H1 (cell line): Measurements from ENCODE around the gene PLAAT1. TPM values are rescaled to one million over a fixed set of nuclear protein-coding genes. Genes with fewer than 3 reads are reported as not detected.

ENCODE experiments used
- CTCF ChIA-PET: fragments of 300-600 bp; sonication (Branson Sonifier 250); formaldehyde crosslinking; loops from one replicate; lab custom pipeline; 2021; ENCODE audit not compliant: partially characterized antibody; lab: Charles Lee
- POLR2A ChIA-PET: fragments of 300-600 bp; sonication (Branson Sonifier 250); formaldehyde crosslinking; loops from one replicate; lab custom pipeline; 2021; ENCODE audit warnings: inconsistent platforms; ENCODE audit not compliant: partially characterized antibody; lab: Charles Lee
- DNase-seq, 2 experiments: peaks; one replicate each; pipeline versions ENCODE4 v3.0.0 to v3.0.0-alpha.2; 2010 to 2022; ENCODE audit warnings: low spot score in 2 of 2, low read depth in 1 of 2, mixed read lengths in 1 of 2
- FAIRE-seq: peaks from 2 replicates; lab custom pipeline; 2011; peaks lifted over from hg19 to GRCh38; lab: Jason Lieb, UNC
- H2AFZ ChIP-seq: 2 replicates; pipeline ENCODE4 v1.8.1; 2012; ENCODE audit warnings: low read length, inconsistent platforms
- H2AK5ac ChIP-seq: 2 replicates; pipeline ENCODE4 v1.6.1; 2013; ENCODE audit warnings: low read depth, low read length
- H2BK120ac ChIP-seq: replicated peaks from 2 replicates; pipeline ENCODE3; 2013; ENCODE audit warnings: low read depth, low read length, inconsistent platforms
- H2BK12ac ChIP-seq: 2 replicates; pipeline ENCODE4 v1.6.1; 2013; ENCODE audit warnings: low read depth, low read length
- H2BK15ac ChIP-seq: 2 replicates; pipeline ENCODE4 v1.6.1; 2013; ENCODE audit warnings: low read length
- H2BK20ac ChIP-seq: 2 replicates; pipeline ENCODE4 v1.6.1; 2013; ENCODE audit warnings: low read length
- H2BK5ac ChIP-seq: 2 replicates; pipeline ENCODE4 v1.6.1; 2013; ENCODE audit warnings: low read depth, low read length
- H3K14ac ChIP-seq: 2 replicates; pipeline ENCODE4 v1.6.1; 2013; ENCODE audit warnings: inconsistent platforms; ENCODE audit not compliant: insufficient read length
- H3K18ac ChIP-seq: 2 replicates; pipeline ENCODE4 v1.6.1; 2013; ENCODE audit warnings: low read length; ENCODE audit errors: extremely low read depth
- H3K23ac ChIP-seq: 2 replicates; pipeline ENCODE4 v1.6.1; 2013; ENCODE audit warnings: inconsistent platforms; ENCODE audit not compliant: insufficient read length
- H3K23me2 ChIP-seq: 2 replicates; pipeline ENCODE4 v1.6.1; 2013; ENCODE audit warnings: low read depth, low read length
- H3K27ac ChIP-seq: 2 replicates; pipeline ENCODE4 v1.6.1; 2011; ENCODE audit warnings: low read depth, low read length, inconsistent platforms
- H3K27me3 ChIP-seq, 4 experiments: replicated peaks in 1 of 4; 1 replicate in 1 of 4; 2 replicates in 3 of 4; pipeline versions ENCODE4 v1.6.1 to v1.8.1; 2011 to 2013; ENCODE audit warnings: low read length in 3 of 4, mild to moderate bottlenecking in 3 of 4, inconsistent platforms in 2 of 4, mixed read lengths in 2 of 4, moderate library complexity in 1 of 4; ENCODE audit not compliant: control insufficient read depth in 3 of 4, insufficient read depth in 3 of 4; ENCODE audit errors: extremely low read depth in 1 of 4
- H3K36me3 ChIP-seq, 4 experiments: 2 replicates each; pipeline versions ENCODE4 v1.6.1 to v1.8.1; 2011 to 2013; ENCODE audit warnings: mild to moderate bottlenecking in 4 of 4, low read length in 3 of 4, moderate library complexity in 2 of 4, control low read depth in 1 of 4, inconsistent platforms in 1 of 4; ENCODE audit not compliant: insufficient read depth in 4 of 4, control insufficient read depth in 2 of 4
- H3K4ac ChIP-seq: replicated peaks from 2 replicates; pipeline ENCODE3; 2013; ENCODE audit warnings: low read length, low read depth, mixed read lengths, inconsistent platforms; ENCODE audit not compliant: insufficient read length
- H3K4me1 ChIP-seq, 4 experiments: replicated peaks in 1 of 4; 1 replicate in 1 of 4; 2 replicates in 3 of 4; pipeline versions ENCODE4 v1.6.1 to v1.8.1; 2011 to 2013; ENCODE audit warnings: low read length in 3 of 4, inconsistent platforms in 2 of 4, mixed read lengths in 1 of 4; ENCODE audit not compliant: insufficient read depth in 4 of 4, control insufficient read depth in 3 of 4
- H3K4me2 ChIP-seq, 2 experiments: 2 replicates each; pipeline versions ENCODE4 v1.6.1 to v1.8.1; 2011 to 2013; ENCODE audit warnings: low read depth in 2 of 2, low read length in 2 of 2, control low read depth in 1 of 2, inconsistent platforms in 1 of 2, mild to moderate bottlenecking in 1 of 2; ENCODE audit not compliant: insufficient read depth in 1 of 2
- H3K4me3 ChIP-seq, 4 experiments: fragments of 200-600, 300-600 bp in 1 of 4; sonication (generic), shearing (Covaris generic), sonication (Bioruptor Twin) in 1 of 4; 2 replicates each; pipeline versions ENCODE4 v1.5.1 to v1.8.1; 2011 to 2016; ENCODE audit warnings: low read length in 4 of 4, low read depth in 3 of 4, control low read depth in 2 of 4, inconsistent platforms in 2 of 4, mild to moderate bottlenecking in 2 of 4, mixed read lengths in 1 of 4, moderate library complexity in 1 of 4; ENCODE audit not compliant: insufficient read depth in 2 of 4; ENCODE audit errors: extremely low read depth in 1 of 4
- H3K56ac ChIP-seq: replicated peaks from 2 replicates; pipeline ENCODE3; 2013; ENCODE audit warnings: low read depth, mild to moderate bottlenecking, mixed read lengths, low read length, inconsistent platforms; ENCODE audit not compliant: insufficient read length
- H3K79me1 ChIP-seq: 2 replicates; pipeline ENCODE4 v1.6.1; 2013; ENCODE audit warnings: low read depth, low read length, control low read depth
- H3K79me2 ChIP-seq, 2 experiments: 2 replicates each; pipeline versions ENCODE4 v1.6.1 to v1.8.1; 2012 to 2013; ENCODE audit warnings: low read length in 2 of 2, mild to moderate bottlenecking in 2 of 2, inconsistent platforms in 1 of 2; ENCODE audit not compliant: insufficient read depth in 2 of 2, control insufficient read depth in 1 of 2
- H3K9ac ChIP-seq, 4 experiments: replicated peaks in 1 of 4; 1 replicate in 1 of 4; 2 replicates in 3 of 4; pipeline versions ENCODE4 v1.6.1 to v1.8.1; 2011 to 2013; ENCODE audit warnings: low read depth in 3 of 4, low read length in 3 of 4, control low read depth in 2 of 4, mild to moderate bottlenecking in 2 of 4, moderate library complexity in 2 of 4, inconsistent platforms in 1 of 4; ENCODE audit errors: extremely low read depth in 1 of 4
- H3K9me3 ChIP-seq, 2 experiments: 2 replicates each; pipeline versions ENCODE4 v1.6.1 to v1.8.1; 2012 to 2013; ENCODE audit warnings: mild to moderate bottlenecking in 2 of 2, moderate library complexity in 2 of 2, control low read depth in 1 of 2, inconsistent platforms in 1 of 2, low read depth in 1 of 2, low read length in 1 of 2, mixed read lengths in 1 of 2; ENCODE audit not compliant: insufficient read depth in 2 of 2
- H4K20me1 ChIP-seq, 2 experiments: replicated peaks in 1 of 2; 2 replicates each; pipeline versions ENCODE3 to v1.8.1; 2011 to 2013; ENCODE audit warnings: inconsistent platforms in 2 of 2, low read length in 2 of 2, mild to moderate bottlenecking in 1 of 2; ENCODE audit not compliant: insufficient read depth in 2 of 2, control insufficient read depth in 1 of 2
- H4K5ac ChIP-seq: 2 replicates; pipeline ENCODE4 v1.6.1; 2013; ENCODE audit warnings: low read length, low read depth, mixed read lengths, inconsistent platforms; ENCODE audit not compliant: insufficient read length
- H4K8ac ChIP-seq: 2 replicates; pipeline ENCODE4 v1.8.0; 2013; ENCODE audit warnings: mild to moderate bottlenecking, moderate library complexity, low read length, inconsistent platforms; ENCODE audit not compliant: insufficient read depth; ENCODE audit errors: extremely low read depth
- H4K91ac ChIP-seq: replicated peaks from 2 replicates; pipeline ENCODE3; 2013; ENCODE audit warnings: low read length, mixed read lengths, inconsistent platforms; ENCODE audit not compliant: insufficient read length
- ASH2L ChIP-seq: fragments of 200-600, 300-600 bp; sonication (generic); IDR thresholded peaks from one replicate; pipeline ENCODE4 v1.7.1; 2017; ENCODE audit warnings: low read length
- BACH1 ChIP-seq: IDR thresholded peaks from 2 replicates; pipeline ENCODE4 v1.6.1; 2012; ENCODE audit warnings: low read length, improper control_type of control experiment
- BCL11A ChIP-seq, 2 experiments: IDR thresholded peaks; one replicate each; pipeline ENCODE4 v1.6.1; 2011; ENCODE audit warnings: low read depth in 2 of 2, low read length in 2 of 2, mild to moderate bottlenecking in 2 of 2
- CTBP2 ChIP-seq: IDR thresholded peaks from 2 replicates; pipeline ENCODE4 v1.7.0; 2011; ENCODE audit warnings: borderline replicate concordance, mild to moderate bottlenecking, moderate library complexity, mixed read lengths, low read length; ENCODE audit not compliant: insufficient read depth, insufficient read length
- FOSL1 ChIP-seq: IDR thresholded peaks from 2 replicates; pipeline ENCODE4 v1.6.1; 2011; ENCODE audit warnings: mild to moderate bottlenecking, low read depth, low read length, moderate library complexity; ENCODE audit not compliant: insufficient read depth
- HDAC2 ChIP-seq, 2 experiments: fragments of 300-600 bp in 1 of 2; sonication (generic) in 1 of 2; IDR thresholded peaks; 2 replicates each; pipeline ENCODE4 v1.6.1; 2011 to 2012; ENCODE audit warnings: low read depth in 2 of 2, low read length in 2 of 2, mild to moderate bottlenecking in 2 of 2, moderate library complexity in 2 of 2, borderline replicate concordance in 1 of 2, inconsistent platforms in 1 of 2
- JUN ChIP-seq: IDR thresholded peaks from 2 replicates; pipeline ENCODE4 v1.6.1; 2011; ENCODE audit warnings: low read depth, mild to moderate bottlenecking, improper control_type of control experiment, low read length
- KDM1A ChIP-seq: fragments of 200-600, 300-600 bp; sonication (generic); IDR thresholded peaks from 2 replicates; pipeline ENCODE4 v1.7.1; 2016; ENCODE audit warnings: mild to moderate bottlenecking, low read length, borderline replicate concordance
- NRF1 ChIP-seq: IDR thresholded peaks from 2 replicates; pipeline ENCODE4 v1.6.1; 2011; ENCODE audit warnings: mild to moderate bottlenecking, low read depth, low read length, improper control_type of control experiment
- PHF8 ChIP-seq: fragments of 200-600 bp; sonication (generic); conservative IDR thresholded peaks from 2 replicates; pipeline ENCODE4 v1.7.1; 2012; ENCODE audit warnings: low read depth, mild to moderate bottlenecking, inconsistent platforms, low read length, moderate library complexity
- RBBP5 ChIP-seq: IDR thresholded peaks from 2 replicates; pipeline ENCODE4 v1.7.1; 2012; ENCODE audit warnings: low read depth, mild to moderate bottlenecking, inconsistent platforms, low read length, moderate library complexity, borderline replicate concordance
- RFX5 ChIP-seq: IDR thresholded peaks from 2 replicates; pipeline ENCODE4 v1.6.1; 2011; ENCODE audit warnings: low read depth, low read length, improper control_type of control experiment, borderline replicate concordance
- SP1 ChIP-seq: IDR thresholded peaks from 2 replicates; pipeline ENCODE4 v1.6.1; 2011; ENCODE audit warnings: low read depth, low read length
- YY1 ChIP-seq: IDR thresholded peaks from 2 replicates; pipeline ENCODE4 v1.6.1; 2011; ENCODE audit warnings: low read depth, mild to moderate bottlenecking, low read length
- WGBS, 2 experiments: shearing (Covaris generic) in 1 of 2; methylation state at CpG; one replicate each; pipeline versions ENCODE4 v1.1.6 to v1.1.7; 2013 to 2015; ENCODE audit warnings: low lambda C conversion rate in 2 of 2, mixed read lengths in 2 of 2, inconsistent platforms in 1 of 2, low coverage in 1 of 2, missing lambda C conversion rate in 1 of 2; ENCODE audit not compliant: insufficient replicate concordance in 2 of 2, insufficient coverage in 1 of 2, insufficient read length in 1 of 2; ENCODE audit errors: extremely low coverage in 1 of 2, missing lambda C conversion rate in 1 of 2; 5-methylcytosine and 5-hydroxymethylcytosine counted together
- polyA plus RNA-seq, 7 experiments: library from polyadenylated mRNA; depleted of rRNA in 3 of 7; stranded (reverse) in 5 of 7; unstranded in 2 of 7; fragments of >200 nt in 5 of 7; fragments of 200-250 nt in 2 of 7; gene quantifications; 1 replicate in 5 of 7; 2 replicates in 1 of 7; 4 replicates in 1 of 7; pipeline versions ENCODE4 v1.2.1 to v1.2.3, GENCODE V29; 2011 to 2013; ENCODE audit warnings: missing spikeins in 2 of 7, mixed read lengths in 2 of 7
- total RNA-seq: library from RNA; stranded (reverse); fragmentation: NEBNext Ultra II Directional; extraction: Animal tissue kit (Norgen Biotek cat#: 25700); gene quantifications from 2 replicates; pipeline ENCODE4 v1.2.1, GENCODE V29; 2021
- TF ChIP-seq, protein P1 (sequence below): IDR thresholded peaks from 2 replicates; pipeline ENCODE4 v1.6.1; 2012; ENCODE audit warnings: inconsistent platforms

Gene PLAAT1
- total and polyA plus RNA-seq, 2 of the 8 experiments (the other 6 are each of a cell fraction or from before 2014, with no cell fraction given), result 4.5 to 6.0 TPM

DNA sequence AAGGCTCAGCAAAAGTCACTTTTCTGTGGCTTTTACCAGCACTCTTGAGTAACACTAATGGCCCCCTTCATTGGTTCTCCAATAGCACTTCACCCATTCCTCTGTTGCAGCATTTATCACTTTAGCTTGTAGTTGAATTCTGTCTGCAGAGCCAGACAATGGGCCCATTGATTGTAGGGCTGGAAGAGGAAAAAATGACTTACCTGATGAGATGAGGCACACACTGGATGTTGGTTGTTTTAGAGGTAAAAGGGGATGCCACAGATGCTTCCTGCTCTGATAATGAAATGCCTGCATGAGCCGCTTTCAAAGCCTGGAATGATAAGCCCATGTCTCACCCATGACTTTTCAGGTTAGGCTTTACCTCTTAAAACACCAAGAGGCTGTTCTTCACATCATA lies 64.3 kb downstream of the PLAAT1 start:
- H2BK20ac ChIP-seq, result no peak overlapping the region
- DNase-seq (no peak), FAIRE-seq (no peak)
- ChIA-PET CTCF (no interaction called here), POLR2A (no interaction called here)
- H3K23ac ChIP-seq, result no peak overlapping the region
- no peaks in the 10 kb centered on the region for H3K4me1 ChIP-seq
- no peaks in the 10 kb centered on the region for H3K79me2 ChIP-seq
- no peaks in the 10 kb centered on the region for H3K36me3 ChIP-seq
- H3K56ac ChIP-seq, result no peak overlapping the region
- no peak overlapping the region for H2BK120ac ChIP-seq
- H4K8ac ChIP-seq, result no peak overlapping the region
- no peak overlapping the region for H3K27ac ChIP-seq
- no peak overlapping the region for H4K91ac ChIP-seq
- no peaks in the 10 kb centered on the region for H3K79me1 ChIP-seq
- H2BK15ac ChIP-seq, result no peak overlapping the region
- H3K4me3 ChIP-seq, result no peak overlapping the region
- no peak overlapping the region for H2BK12ac ChIP-seq
- no peaks in the 10 kb centered on the region for H4K20me1 ChIP-seq
- H3K27me3 ChIP-seq, result no peaks in the 10 kb centered on the region
- H2AFZ ChIP-seq, result no peak overlapping the region
- H3K4me2 ChIP-seq, result no peak overlapping the region
- no peak overlapping the region for H3K18ac ChIP-seq
- no peak overlapping the region for H4K5ac ChIP-seq
- no peak overlapping the region for H2BK5ac ChIP-seq
- H3K9ac ChIP-seq, result no peak overlapping the region
- no peaks in the 10 kb centered on the region for H3K9me3 ChIP-seq
- WGBS, 2 experiments, result 100% methylated on average over 1 of the region's 1 CpG; no CpG with 5 or more reads in 1 of the 2 experiments
- no peak overlapping the region for H2AK5ac ChIP-seq
- no peaks in the 10 kb centered on the region for H3K23me2 ChIP-seq
- no peak overlapping the region for H3K4ac ChIP-seq
- H3K14ac ChIP-seq, result no peak overlapping the region
- TF ChIP-seq YY1 (no peak), BCL11A (IDR thresholded peaks at IDR 0.05; ENCODE audit: low read depth in 2 of 2, low read length in 2 of 2) (no peak), SP1 (no peak), RFX5 (no peak), FOSL1 (no peak), ASH2L (no peak), PHF8 (no peak), KDM1A (no peak), HDAC2 (IDR thresholded peaks at IDR 0.05; ENCODE audit: borderline replicate concordance in 1 of 2, low read depth in 2 of 2, low read length in 2 of 2) (no peak), NRF1 (no peak), CTBP2 (no peak), BACH1 (no peak), RBBP5 (no peak), JUN (no peak)
- TF ChIP-seq, protein P1, sequence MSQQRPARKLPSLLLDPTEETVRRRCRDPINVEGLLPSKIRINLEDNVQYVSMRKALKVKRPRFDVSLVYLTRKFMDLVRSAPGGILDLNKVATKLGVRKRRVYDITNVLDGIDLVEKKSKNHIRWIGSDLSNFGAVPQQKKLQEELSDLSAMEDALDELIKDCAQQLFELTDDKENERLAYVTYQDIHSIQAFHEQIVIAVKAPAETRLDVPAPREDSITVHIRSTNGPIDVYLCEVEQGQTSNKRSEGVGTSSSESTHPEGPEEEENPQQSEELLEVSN, result no peak
